H1 (cell line): Measurements from ENCODE around the gene RAD51B. TPM values are rescaled to one million over a fixed set of nuclear protein-coding genes. Genes with fewer than 3 reads are reported as not detected.

Source experiments
- EGR1 ChIP-seq: IDR thresholded peaks from 2 replicates; pipeline ENCODE4 v1.6.1; 2011; ENCODE audit warnings: low read depth, low read length, borderline replicate concordance
- HDAC2 ChIP-seq, 2 experiments: fragments of 300-600 bp in 1 of 2; sonication (generic) in 1 of 2; IDR thresholded peaks; 2 replicates each; pipeline ENCODE4 v1.6.1; 2011 to 2012; ENCODE audit warnings: low read depth in 2 of 2, low read length in 2 of 2, mild to moderate bottlenecking in 2 of 2, moderate library complexity in 2 of 2, borderline replicate concordance in 1 of 2, inconsistent platforms in 1 of 2
- RAD21 ChIP-seq, 2 experiments: IDR thresholded peaks in 1 of 2; conservative IDR thresholded peaks in 1 of 2; 2 replicates each; pipeline ENCODE4 v1.6.1; 2011; ENCODE audit warnings: low read depth in 2 of 2, low read length in 2 of 2, improper control_type of control experiment in 1 of 2, inconsistent platforms in 1 of 2, mild to moderate bottlenecking in 1 of 2, moderate library complexity in 1 of 2
- TBP ChIP-seq: IDR thresholded peaks from 2 replicates; pipeline ENCODE4 v1.6.1; 2011; ENCODE audit warnings: low read depth, low read length, improper control_type of control experiment
- polyA plus RNA-seq, 7 experiments: library from polyadenylated mRNA; depleted of rRNA in 3 of 7; stranded (reverse) in 5 of 7; unstranded in 2 of 7; fragments of >200 nt in 5 of 7; fragments of 200-250 nt in 2 of 7; gene quantifications; 1 replicate in 5 of 7; 2 replicates in 1 of 7; 4 replicates in 1 of 7; pipeline versions ENCODE4 v1.2.1 to v1.2.3, GENCODE V29; 2011 to 2013; ENCODE audit warnings: missing spikeins in 2 of 7, mixed read lengths in 2 of 7
- total RNA-seq: library from RNA; stranded (reverse); fragmentation: NEBNext Ultra II Directional; extraction: Animal tissue kit (Norgen Biotek cat#: 25700); gene quantifications from 2 replicates; pipeline ENCODE4 v1.2.1, GENCODE V29; 2021

The RAD51B gene
- total and polyA plus RNA-seq, 2 of the 8 experiments (the other 6 are each of a cell fraction or from before 2014, with no cell fraction given): 3.9 to 14.9 TPM

DNA sequence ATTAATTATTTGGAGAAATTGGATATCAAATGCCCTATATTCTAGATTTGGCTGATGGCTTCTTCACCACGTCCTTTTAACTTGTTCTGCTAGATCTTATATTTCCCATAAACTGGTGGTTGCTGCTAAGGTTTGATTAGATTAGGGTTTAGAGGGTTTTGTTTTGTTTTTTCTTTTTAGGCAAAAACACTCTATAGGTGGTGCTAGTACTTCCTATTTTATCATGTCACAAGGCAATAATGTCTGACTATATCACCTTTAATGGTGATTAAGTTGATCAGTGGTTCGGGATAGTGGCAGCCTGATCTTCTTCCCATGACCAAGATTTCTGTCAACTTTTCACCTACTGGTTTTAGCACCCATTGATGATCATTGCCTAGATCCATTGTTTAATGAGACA is 455.1 kb downstream of the RAD51B start (continued):
- TF ChIP-seq EGR1 (no peak), TBP (no peak), HDAC2 (IDR thresholded peaks at IDR 0.05; ENCODE audit: borderline replicate concordance in 1 of 2, low read depth in 2 of 2, low read length in 2 of 2) (no peak), RAD21 (IDR thresholded peaks at IDR 0.05 in 1 of 2, conservative IDR thresholded peaks at IDR 0.05 in 1 of 2; ENCODE audit: low read depth in 2 of 2, low read length in 2 of 2) (no peak)
